ENCODE measurements around the gene TELO2.

Gene TELO2

DNA sequence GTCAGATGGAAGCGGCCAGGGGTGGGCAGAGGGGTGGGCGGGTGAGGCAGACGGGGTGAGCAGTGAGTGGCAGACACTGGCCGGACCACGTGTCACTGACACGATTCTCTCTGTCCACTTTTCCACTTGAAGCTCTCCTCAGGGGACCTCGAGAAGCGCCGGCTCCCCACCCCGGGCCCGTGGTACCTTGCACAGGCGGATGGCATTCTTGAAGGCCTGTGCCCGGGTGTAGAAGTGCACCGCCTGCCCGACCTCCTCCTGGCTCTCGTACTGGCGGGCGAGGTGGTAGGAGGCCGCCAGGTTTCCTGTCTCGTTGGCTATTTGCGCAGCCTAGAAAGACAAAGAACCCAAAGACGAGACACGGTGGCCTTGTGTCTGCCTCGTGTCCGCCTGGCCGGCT, 31.2 kb downstream of the TELO2 start:
- DNase-seq = no peak

DNA sequence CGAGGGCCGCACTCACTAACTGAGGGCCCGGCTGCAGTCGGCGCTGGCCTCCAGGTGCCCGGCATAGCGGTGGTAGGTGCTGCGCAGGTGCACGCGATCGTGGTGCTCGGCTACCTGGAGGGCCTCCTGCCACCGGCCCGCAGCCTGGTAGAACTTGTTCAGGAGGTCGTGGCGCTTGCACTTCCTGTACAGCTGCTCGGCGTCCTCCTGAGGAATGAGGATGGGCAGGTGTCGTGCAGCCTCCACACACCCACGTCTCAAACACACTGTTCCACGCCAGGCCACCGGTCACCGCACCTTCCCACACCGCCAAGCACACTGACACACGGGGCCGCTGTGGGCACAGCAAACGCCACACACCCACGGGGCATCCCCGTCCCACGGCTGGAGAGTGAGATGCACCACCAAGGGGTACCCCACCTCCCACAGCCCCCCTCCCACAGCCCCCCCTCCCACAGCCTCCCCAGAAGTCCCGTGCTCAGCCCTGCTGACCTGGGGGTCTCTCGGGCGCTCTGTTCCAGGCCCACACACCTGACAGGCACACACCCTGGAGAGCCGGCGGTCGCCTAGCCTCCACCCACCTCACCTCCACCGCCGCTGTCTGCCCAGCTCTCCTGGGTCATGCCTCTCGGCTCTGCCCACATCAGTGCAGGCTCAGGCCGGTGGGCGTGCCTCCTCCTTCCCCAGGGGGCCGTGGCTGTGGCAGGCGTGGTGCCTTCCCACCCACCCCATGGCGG, 32.9 kb downstream of the TELO2 start:
- no peak for DNase-seq

DNA sequence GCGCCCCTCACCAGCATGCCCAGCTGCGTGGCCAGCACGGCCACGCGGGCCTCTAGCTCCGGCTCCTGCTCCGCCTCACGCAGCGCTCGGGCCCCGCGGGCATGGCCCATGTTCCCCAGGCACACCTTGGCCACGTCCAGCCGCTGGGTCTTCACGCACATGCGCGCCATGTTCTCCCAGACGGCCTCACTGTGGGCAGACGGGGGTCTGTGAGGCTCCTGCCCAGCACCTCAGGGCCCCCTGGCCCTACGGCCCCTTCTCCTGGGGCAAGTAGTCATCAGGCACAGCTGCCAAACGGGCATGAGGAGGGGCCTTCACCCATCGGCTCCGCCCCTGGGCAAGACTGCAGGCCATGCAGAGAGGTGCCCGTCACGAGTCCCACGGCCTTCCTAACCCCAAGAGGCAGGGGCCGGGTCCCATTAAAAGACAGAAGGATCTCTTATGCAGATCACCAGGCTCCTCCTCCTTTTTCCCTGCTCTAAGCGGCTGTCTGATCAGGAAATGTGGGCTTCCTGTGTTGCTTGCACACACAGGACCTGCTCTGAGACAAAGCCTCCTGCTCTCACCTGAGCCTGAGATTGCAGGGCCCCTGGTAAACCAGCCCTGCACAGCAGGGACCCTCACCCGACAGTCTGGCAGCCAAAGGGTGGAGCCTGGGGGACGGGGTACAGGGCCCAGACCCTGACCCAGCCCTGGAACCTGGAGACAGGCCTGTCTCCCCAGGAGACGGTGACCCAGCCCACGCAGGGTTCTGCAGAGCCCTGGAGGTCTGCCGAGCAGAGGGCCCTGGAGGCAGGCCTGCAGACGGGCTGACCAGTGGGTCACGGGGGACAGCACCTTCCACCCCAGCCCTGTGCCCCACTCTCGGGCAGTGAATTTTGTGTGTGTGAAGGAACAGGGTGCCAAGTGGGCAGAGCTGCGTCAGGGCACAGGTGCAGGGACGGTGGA, 33.7 kb downstream of the TELO2 start:
- no peak for DNase-seq

DNA sequence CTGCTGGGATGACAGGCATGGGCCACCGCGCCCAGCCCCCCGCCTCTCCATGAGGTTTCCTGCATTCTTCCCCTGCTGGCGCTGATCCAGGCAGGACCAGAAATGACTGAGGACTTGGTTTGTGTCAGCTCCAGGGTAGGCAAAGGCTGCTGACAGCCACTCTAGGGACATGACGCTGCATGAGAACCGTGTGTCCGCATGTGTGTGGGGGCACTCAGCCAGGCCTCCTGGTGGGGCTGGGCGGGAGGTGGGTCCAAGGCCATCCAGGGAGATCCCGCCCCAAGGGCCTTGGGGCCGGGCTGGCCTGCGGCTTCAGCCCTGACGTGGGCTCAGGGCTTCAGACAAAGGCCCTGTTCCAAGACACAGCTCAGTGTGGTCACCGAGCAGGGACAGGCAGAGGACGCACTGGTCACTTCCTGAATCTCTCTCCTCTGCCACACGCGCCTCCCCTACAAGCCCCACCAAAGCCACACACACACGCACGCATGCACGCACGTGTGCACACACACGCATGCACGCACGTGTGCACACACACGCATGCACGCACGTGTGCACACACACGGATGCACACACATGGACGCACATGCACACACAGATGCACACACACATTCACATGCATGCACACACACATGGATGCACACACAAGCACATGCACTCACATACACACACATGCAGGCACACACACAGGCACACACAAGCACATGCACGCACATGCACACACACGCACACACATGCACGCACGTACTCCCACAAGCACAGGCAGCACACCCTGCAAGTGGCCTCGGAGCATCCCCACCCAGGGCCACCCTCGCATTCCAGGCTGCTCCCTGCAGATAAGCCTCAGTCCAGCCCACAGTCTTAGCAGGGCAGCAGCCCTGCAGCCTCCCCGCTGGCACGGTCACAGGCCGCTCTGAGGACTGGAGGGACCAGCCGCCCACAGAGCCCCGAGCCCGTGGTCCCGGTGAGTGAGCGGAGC, 35.0 kb downstream of the TELO2 start:
- no peak for DNase-seq

DNA sequence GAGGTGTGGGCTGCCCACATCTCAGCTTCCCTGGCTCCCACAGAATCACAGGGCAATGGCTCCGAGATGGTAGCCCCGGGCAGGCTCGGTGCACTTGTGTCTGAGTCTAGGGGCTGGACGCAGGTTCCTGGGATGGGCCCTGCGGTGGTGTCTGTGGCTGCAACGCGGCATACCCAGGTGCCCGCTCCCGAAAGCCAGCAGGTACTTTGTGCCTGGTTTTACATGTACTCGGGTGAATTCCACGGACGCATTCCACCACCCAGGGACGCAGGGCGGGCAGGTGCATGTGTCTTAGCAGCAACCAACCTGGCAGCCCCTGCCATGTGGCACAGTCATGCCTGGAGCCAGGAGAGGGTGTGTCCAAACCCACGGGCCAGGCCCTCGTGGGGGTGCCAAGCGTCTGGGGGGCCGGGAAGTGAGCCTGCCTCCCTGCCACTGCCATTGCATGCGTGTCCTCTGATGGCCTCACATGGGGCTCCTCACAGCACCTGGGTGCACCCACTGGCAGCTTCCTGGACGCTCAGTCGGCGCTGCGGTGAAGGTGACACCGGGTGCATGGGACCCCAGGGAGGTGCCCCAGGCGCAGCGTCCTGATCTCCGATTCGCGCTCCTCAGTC, 35.9 kb downstream of the TELO2 start:
- DNase-seq = no peak

DNA sequence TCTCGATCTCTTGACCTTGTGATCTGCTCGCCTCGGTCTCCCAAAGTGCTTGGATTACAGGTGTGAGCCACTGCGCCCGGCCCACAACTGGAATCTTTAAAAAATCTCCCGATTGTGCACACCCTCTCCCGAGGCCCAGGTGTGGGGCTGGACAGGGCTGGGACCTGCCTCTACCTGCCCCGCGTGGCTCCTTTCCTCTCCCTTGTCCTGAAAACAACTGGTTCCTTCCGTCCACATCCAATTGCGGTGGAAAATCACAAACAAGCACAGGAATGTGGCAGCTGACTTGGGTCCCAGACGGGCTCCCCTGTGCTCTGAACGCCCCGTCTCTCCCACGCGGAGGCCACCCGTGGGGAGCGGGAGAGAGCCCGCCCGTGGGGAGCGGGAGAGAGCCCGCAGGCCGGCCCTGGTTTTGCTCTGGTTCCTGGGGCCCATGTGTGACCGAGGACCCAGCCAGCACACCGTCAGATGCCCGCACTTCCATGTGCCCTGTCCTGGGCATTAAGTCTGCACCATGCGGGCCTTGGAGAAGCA, 37.3 kb downstream of the TELO2 start:
- DNase-seq = no peak

DNA sequence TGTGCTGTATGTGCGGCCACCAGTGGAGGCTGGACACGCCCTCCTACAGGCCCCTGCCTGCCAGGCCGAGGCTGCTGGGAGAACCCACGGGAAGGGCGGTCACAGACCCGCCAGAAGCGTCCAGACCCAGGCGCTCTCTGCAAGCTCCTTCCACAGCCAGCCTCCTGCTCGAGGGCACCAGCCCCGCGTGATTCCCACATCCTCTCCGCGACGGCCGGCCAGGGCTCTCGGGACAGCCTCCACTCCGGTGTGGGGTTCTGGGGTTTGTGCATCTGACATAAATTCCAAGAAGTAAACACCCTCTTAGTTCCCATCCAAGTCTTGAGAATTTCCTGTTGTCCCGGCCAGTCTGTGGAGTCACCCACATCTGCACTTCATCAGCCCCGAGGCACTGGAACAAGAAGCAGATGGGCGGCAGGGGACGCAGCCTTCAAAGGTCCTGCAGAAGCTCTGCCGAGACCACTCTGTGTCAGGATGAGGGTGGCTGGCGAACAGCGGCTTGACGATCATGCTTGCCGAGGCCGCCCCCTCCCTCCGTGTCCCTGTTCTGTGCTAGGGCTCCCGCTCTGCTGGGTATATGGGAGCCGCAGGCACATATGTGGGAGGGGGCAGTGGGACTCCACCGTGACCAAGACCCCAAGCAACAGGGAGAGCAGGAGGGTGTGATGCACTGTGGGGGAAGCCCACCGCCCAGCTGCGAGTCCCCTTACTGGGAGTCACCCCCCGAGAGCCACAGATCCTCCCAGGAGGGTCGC, 37.9 kb downstream of the TELO2 start:
- DNase-seq = no peak

DNA sequence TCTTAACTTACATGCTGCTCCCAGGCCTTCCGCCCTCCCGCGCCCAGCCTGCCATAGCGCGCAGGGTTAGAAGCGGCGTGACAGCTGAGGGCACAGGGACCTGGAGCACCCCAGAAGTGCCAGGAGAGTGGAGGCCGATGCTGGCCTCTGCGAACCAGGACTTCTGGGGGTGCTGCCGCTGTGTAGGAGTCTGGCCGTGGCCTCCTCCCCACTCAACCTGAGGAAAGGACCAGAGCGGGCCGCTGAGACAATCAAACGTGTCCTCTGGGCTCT, 38.4 kb downstream of the TELO2 start:
- no peak for DNase-seq

DNA sequence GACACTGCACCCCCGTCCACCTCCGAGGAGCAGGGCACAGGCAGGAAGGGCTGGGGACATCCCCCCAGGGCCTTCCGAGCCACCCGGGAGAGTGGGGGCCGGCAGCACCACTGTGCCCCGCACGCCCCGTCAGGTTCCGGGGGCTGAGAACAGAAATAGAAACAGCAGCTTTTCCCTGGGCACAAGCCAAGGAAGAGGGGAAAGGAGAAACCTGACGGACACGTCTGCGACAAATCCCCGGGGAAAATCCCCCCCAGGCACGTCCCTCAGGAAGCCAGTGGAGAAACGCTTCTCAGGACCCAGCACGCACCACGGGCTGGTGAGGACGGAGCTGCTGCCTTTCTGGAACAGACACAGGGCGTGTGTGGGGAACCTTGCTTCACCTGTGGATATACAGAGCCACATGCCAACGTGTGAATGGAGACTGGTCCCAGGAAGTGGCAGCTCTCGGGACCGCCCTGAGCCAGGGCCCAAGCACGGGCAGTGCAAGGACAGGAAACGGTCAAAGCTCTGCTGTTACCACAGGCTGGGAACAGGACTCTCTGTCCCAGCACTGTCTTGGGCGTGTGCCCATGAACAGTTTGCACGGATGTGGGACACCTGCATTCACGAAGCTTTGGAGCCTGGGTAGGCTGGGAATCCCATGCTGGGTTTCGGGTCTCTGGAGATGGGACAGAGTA, 39.1 kb downstream of the TELO2 start:
- no peak for DNase-seq

DNA sequence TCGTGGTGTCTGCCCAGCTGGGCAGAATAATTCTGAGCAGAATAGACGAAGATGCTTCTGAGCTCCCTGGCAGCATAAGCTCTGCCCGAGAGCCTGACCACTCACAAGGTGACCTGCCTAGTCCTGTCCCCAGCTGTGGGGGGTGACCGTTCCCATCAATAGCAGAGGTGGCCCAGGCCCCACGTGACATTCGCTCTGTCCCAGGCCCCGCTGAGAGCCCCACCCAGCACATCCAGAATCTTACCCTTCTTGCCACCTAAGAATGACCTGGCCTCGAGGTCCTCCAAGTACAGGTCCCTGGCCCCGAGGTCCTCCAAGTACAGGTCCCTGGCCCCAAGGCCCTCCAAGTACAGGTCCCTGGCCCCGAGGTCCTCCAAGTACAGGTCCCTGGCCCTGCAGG, 39.6 kb downstream of the TELO2 start:
- no peak for DNase-seq

DNA sequence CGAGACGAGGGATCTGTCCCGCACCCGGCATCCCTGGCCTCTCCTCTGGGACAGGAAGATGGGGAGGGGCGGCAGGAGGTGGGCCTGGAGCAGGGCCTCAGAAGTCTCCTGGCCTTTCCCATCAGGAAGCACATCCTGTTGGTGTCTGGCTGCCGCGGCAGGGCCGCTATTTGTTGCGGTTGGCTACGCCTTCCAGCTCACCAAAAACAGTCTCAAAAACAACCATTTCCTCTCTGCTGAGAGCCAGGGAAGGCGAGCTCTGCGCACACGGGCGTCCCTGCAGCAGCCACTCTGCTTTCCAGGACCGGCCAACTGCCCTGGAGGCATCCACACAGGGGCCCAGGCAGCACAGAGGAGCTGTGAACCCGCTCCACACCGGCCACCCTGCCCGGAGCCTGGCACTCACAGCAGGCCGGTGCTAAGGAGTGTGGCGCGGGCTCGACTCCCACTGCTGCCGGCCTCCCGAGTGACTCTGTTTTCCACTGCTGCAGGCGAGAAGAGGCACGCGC, 40.3 kb downstream of the TELO2 start, which contains the start of gene TMEM204:
Gene TMEM204, plus strand, starts transcription at position 224 of the 509 bp plus-strand sequence. CDS start 610 bp downstream, outside the sequence.
- no peak for DNase-seq

DNA sequence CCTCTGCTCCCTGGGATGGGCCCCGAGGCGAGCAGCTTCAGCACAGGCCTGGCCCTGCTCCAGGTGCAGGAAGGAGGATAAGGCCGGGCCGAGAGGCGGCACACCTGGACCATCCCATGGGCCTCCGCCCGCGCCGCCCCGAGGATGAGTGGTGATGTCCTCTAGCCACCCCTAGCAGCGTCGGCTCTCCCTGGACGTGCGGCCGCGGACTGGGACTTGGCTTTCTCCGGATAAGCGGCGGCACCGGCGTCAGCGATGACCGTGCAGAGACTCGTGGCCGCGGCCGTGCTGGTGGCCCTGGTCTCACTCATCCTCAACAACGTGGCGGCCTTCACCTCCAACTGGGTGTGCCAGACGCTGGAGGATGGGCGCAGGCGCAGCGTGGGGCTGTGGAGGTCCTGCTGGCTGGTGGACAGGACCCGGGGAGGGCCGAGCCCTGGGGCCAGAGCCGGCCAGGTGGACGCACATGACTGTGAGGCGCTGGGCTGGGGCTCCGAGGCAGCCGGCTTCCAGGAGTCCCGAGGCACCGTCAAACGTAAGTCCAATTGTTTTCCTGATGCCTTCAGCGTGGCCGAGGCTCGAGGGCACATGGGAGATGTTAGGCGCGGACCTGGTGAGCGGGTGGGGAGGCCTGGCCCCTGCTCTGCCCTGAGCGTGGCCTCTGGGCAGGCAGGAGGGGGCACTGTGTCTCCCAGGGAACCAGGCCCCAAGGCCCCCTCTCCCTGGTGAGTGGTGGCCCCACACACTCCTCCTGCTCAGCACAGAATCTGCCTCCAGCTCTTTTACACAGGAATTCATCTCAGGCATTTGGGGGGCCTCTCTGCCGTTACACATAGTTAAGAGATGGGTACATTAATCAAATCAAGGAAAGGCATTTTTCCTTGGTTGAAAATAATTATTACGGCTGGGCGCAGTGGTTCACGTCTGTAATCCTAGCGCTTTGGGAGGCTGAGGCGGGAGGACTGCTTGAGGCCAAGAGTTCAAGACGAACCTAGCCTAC, 41.2 kb downstream of the TELO2 start:
- DNase-seq = no peak

DNA sequence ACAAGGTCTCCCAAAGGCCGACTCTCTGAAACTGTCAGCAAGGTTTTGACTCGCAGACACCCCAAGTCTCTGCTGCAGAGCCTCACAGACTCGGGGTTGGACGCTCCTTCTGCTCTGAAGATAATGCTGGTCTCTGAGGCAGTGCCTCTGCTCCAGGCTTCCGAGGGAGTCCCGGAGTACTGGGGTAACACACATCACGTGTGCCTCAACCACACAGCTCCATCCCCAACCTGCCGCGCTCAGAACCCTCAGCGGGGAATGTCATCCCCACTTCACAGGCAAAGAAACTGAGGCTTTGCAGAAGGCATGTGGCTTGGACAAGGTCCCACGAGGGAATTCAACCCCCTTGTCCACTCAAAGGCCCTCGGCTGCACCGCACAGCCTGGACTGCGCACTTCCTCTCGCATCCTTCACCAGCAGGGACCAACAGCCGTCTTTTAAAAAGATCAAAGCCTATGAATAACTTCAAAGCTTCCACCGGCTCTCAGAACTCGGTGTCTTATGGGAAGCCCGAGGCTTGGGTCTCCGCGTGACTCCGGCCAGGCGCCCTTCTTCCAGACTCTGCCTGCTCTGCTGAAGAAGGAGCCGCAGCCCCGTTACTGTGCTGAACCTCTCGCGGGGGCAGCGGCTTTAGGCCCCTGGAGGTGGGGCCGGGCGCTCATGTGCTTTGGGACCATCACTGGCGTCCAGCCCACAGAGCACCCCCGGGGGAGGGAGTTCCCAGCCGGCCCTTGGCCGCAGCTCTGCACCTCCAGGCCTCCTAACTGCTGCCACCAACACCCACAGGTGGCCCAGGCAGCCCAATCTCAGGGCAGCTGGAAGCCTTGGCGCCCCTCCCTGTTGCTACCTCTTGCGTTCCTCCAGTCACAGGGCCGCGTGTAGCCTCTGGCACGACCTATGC, 42.5 kb downstream of the TELO2 start:
- no peak for DNase-seq

DNA sequence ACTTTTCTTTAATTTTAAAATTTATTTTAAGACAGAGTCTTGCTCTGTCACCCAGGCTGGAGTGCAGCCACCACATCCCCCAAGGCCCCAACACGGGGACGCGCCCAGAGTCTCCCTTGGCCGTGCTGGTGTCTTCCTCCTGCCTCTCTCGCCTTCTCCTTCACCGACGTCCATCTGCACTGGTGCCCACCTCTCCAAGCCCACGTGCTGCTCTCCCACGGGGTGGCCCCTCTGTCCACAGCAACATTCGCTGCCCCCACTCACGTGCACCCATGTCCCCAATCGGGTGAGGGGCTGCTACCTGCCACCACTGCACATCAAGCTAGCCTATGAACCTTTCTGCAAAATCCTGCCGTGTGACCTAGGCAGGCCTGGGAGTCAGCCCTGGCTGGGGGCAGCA, 43.4 kb downstream of the TELO2 start:
- no peak for DNase-seq

DNA sequence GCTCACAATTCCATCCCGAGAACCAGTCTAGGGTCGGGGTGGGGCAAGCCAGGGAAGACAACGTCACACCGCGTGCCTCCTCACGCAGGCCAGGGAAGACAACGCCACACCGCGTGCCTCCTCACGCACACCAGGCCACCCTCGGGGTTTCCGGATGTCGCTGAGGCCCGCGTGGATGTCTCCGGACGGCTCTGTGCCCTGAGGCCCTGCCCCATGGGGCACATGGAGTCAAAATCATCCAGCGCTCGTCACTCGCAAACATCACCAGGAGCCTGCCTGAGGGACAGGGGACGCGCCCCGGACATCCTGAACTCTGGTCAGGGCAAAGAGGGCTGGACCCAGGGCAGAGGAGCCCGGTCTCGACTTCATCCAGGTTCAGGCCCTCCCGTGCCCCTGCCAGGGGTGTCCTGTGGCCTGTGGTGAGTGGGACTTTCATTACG, 44.0 kb downstream of the TELO2 start:
- DNase-seq = no peak

DNA sequence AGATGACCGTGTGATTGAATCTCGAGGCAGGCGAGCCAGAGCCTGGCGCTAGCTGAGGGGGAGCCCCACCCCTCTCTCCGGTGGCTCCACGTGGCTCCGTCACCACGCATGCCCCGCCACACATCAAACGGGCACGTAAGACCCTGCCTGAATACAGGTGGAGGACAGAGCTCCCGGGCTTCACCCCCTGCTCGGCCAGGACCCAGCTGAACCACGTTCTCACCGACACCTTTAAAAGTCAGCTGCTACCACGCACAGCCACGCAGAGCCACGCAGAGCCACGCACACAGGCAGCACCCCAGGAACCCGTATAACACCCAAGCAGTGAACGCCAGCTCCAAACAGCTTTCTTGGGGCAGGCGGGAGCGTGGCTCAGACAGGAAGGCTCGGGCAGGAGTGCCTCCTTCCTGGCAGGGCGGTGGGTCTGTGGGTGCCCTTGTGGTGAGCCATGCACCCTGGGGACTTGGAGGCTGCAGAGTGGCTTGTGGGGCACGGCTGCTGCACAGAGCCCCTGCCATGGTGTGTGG, 44.7 kb downstream of the TELO2 start:
- DNase-seq = no peak

DNA sequence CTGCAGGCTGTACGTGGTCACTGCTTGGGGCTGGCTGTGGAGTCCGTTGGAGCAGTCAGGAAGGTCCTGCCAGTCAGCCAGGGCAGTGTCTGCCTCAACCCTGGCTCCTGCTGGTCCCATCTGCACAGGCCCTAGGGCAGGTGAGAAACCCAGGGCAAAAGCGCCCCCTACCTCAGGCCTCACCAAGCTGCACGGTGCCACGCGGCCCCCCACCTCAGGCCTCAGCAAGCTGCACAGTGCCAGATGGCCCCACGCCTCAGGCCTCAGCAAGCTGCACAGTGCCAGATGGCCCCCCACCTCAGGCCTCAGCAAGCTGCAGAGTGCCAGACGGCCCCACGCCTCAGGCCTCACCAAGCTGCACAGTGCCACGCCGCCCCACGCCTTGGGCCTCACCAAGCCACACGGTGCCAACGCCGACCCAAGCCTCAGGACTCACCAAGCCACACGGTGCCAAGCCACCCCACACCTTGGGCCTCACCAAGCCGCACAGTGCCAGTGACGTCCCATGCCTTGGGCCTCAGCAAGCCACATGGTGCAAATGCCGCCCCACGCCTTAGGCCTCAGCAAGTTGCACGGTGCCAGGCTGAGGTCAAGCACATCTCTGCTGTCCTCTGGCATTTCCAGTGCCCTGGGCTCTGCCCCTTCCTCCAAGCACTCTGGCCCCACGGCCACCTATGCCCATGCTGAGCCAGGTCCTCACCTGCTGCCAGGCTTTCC, 45.8 kb downstream of the TELO2 start:
- peak; percentile 80 for DNase-seq
